H1 (cell line): Measurements from ENCODE around the gene CCL24. TPM values are rescaled to one million over a fixed set of nuclear protein-coding genes. Genes with fewer than 3 reads are reported as not detected.

Experiments used
- CTCF ChIA-PET: fragments of 300-600 bp; sonication (Branson Sonifier 250); formaldehyde crosslinking; loops from one replicate; lab custom pipeline; 2021; ENCODE audit not compliant: partially characterized antibody; lab: Charles Lee
- POLR2A ChIA-PET: fragments of 300-600 bp; sonication (Branson Sonifier 250); formaldehyde crosslinking; loops from one replicate; lab custom pipeline; 2021; ENCODE audit warnings: inconsistent platforms; ENCODE audit not compliant: partially characterized antibody; lab: Charles Lee
- DNase-seq, 2 experiments: peaks; one replicate each; pipeline versions ENCODE4 v3.0.0 to v3.0.0-alpha.2; 2010 to 2022; ENCODE audit warnings: low spot score in 2 of 2, low read depth in 1 of 2, mixed read lengths in 1 of 2
- FAIRE-seq: peaks from 2 replicates; lab custom pipeline; 2011; peaks lifted over from hg19 to GRCh38; lab: Jason Lieb, UNC
- H2AFZ ChIP-seq: 2 replicates; pipeline ENCODE4 v1.8.1; 2012; ENCODE audit warnings: low read length, inconsistent platforms
- H2AK5ac ChIP-seq: 2 replicates; pipeline ENCODE4 v1.6.1; 2013; ENCODE audit warnings: low read depth, low read length
- H2BK120ac ChIP-seq: replicated peaks from 2 replicates; pipeline ENCODE3; 2013; ENCODE audit warnings: low read depth, low read length, inconsistent platforms
- H2BK12ac ChIP-seq: 2 replicates; pipeline ENCODE4 v1.6.1; 2013; ENCODE audit warnings: low read depth, low read length
- H2BK15ac ChIP-seq: 2 replicates; pipeline ENCODE4 v1.6.1; 2013; ENCODE audit warnings: low read length
- H2BK20ac ChIP-seq: 2 replicates; pipeline ENCODE4 v1.6.1; 2013; ENCODE audit warnings: low read length
- H2BK5ac ChIP-seq: 2 replicates; pipeline ENCODE4 v1.6.1; 2013; ENCODE audit warnings: low read depth, low read length
- H3K14ac ChIP-seq: 2 replicates; pipeline ENCODE4 v1.6.1; 2013; ENCODE audit warnings: inconsistent platforms; ENCODE audit not compliant: insufficient read length
- H3K18ac ChIP-seq: 2 replicates; pipeline ENCODE4 v1.6.1; 2013; ENCODE audit warnings: low read length; ENCODE audit errors: extremely low read depth
- H3K23ac ChIP-seq: 2 replicates; pipeline ENCODE4 v1.6.1; 2013; ENCODE audit warnings: inconsistent platforms; ENCODE audit not compliant: insufficient read length
- H3K23me2 ChIP-seq: 2 replicates; pipeline ENCODE4 v1.6.1; 2013; ENCODE audit warnings: low read depth, low read length
- H3K27ac ChIP-seq: 2 replicates; pipeline ENCODE4 v1.6.1; 2011; ENCODE audit warnings: low read depth, low read length, inconsistent platforms
- H3K27me3 ChIP-seq, 4 experiments: replicated peaks in 1 of 4; 1 replicate in 1 of 4; 2 replicates in 3 of 4; pipeline versions ENCODE4 v1.6.1 to v1.8.1; 2011 to 2013; ENCODE audit warnings: low read length in 3 of 4, mild to moderate bottlenecking in 3 of 4, inconsistent platforms in 2 of 4, mixed read lengths in 2 of 4, moderate library complexity in 1 of 4; ENCODE audit not compliant: control insufficient read depth in 3 of 4, insufficient read depth in 3 of 4; ENCODE audit errors: extremely low read depth in 1 of 4
- H3K36me3 ChIP-seq, 4 experiments: 2 replicates each; pipeline versions ENCODE4 v1.6.1 to v1.8.1; 2011 to 2013; ENCODE audit warnings: mild to moderate bottlenecking in 4 of 4, low read length in 3 of 4, moderate library complexity in 2 of 4, control low read depth in 1 of 4, inconsistent platforms in 1 of 4; ENCODE audit not compliant: insufficient read depth in 4 of 4, control insufficient read depth in 2 of 4
- H3K4ac ChIP-seq: replicated peaks from 2 replicates; pipeline ENCODE3; 2013; ENCODE audit warnings: low read length, low read depth, mixed read lengths, inconsistent platforms; ENCODE audit not compliant: insufficient read length
- H3K4me1 ChIP-seq, 4 experiments: replicated peaks in 1 of 4; 1 replicate in 1 of 4; 2 replicates in 3 of 4; pipeline versions ENCODE4 v1.6.1 to v1.8.1; 2011 to 2013; ENCODE audit warnings: low read length in 3 of 4, inconsistent platforms in 2 of 4, mixed read lengths in 1 of 4; ENCODE audit not compliant: insufficient read depth in 4 of 4, control insufficient read depth in 3 of 4
- H3K4me2 ChIP-seq, 2 experiments: 2 replicates each; pipeline versions ENCODE4 v1.6.1 to v1.8.1; 2011 to 2013; ENCODE audit warnings: low read depth in 2 of 2, low read length in 2 of 2, control low read depth in 1 of 2, inconsistent platforms in 1 of 2, mild to moderate bottlenecking in 1 of 2; ENCODE audit not compliant: insufficient read depth in 1 of 2
- H3K4me3 ChIP-seq, 4 experiments: fragments of 200-600, 300-600 bp in 1 of 4; sonication (generic), shearing (Covaris generic), sonication (Bioruptor Twin) in 1 of 4; 2 replicates each; pipeline versions ENCODE4 v1.5.1 to v1.8.1; 2011 to 2016; ENCODE audit warnings: low read length in 4 of 4, low read depth in 3 of 4, control low read depth in 2 of 4, inconsistent platforms in 2 of 4, mild to moderate bottlenecking in 2 of 4, mixed read lengths in 1 of 4, moderate library complexity in 1 of 4; ENCODE audit not compliant: insufficient read depth in 2 of 4; ENCODE audit errors: extremely low read depth in 1 of 4
- H3K56ac ChIP-seq: replicated peaks from 2 replicates; pipeline ENCODE3; 2013; ENCODE audit warnings: low read depth, mild to moderate bottlenecking, mixed read lengths, low read length, inconsistent platforms; ENCODE audit not compliant: insufficient read length
- H3K79me1 ChIP-seq: 2 replicates; pipeline ENCODE4 v1.6.1; 2013; ENCODE audit warnings: low read depth, low read length, control low read depth
- H3K79me2 ChIP-seq, 2 experiments: 2 replicates each; pipeline versions ENCODE4 v1.6.1 to v1.8.1; 2012 to 2013; ENCODE audit warnings: low read length in 2 of 2, mild to moderate bottlenecking in 2 of 2, inconsistent platforms in 1 of 2; ENCODE audit not compliant: insufficient read depth in 2 of 2, control insufficient read depth in 1 of 2
- H3K9ac ChIP-seq, 4 experiments: replicated peaks in 1 of 4; 1 replicate in 1 of 4; 2 replicates in 3 of 4; pipeline versions ENCODE4 v1.6.1 to v1.8.1; 2011 to 2013; ENCODE audit warnings: low read depth in 3 of 4, low read length in 3 of 4, control low read depth in 2 of 4, mild to moderate bottlenecking in 2 of 4, moderate library complexity in 2 of 4, inconsistent platforms in 1 of 4; ENCODE audit errors: extremely low read depth in 1 of 4
- H3K9me3 ChIP-seq, 2 experiments: 2 replicates each; pipeline versions ENCODE4 v1.6.1 to v1.8.1; 2012 to 2013; ENCODE audit warnings: mild to moderate bottlenecking in 2 of 2, moderate library complexity in 2 of 2, control low read depth in 1 of 2, inconsistent platforms in 1 of 2, low read depth in 1 of 2, low read length in 1 of 2, mixed read lengths in 1 of 2; ENCODE audit not compliant: insufficient read depth in 2 of 2
- H4K20me1 ChIP-seq, 2 experiments: replicated peaks in 1 of 2; 2 replicates each; pipeline versions ENCODE3 to v1.8.1; 2011 to 2013; ENCODE audit warnings: inconsistent platforms in 2 of 2, low read length in 2 of 2, mild to moderate bottlenecking in 1 of 2; ENCODE audit not compliant: insufficient read depth in 2 of 2, control insufficient read depth in 1 of 2
- H4K5ac ChIP-seq: 2 replicates; pipeline ENCODE4 v1.6.1; 2013; ENCODE audit warnings: low read length, low read depth, mixed read lengths, inconsistent platforms; ENCODE audit not compliant: insufficient read length
- H4K8ac ChIP-seq: 2 replicates; pipeline ENCODE4 v1.8.0; 2013; ENCODE audit warnings: mild to moderate bottlenecking, moderate library complexity, low read length, inconsistent platforms; ENCODE audit not compliant: insufficient read depth; ENCODE audit errors: extremely low read depth
- H4K91ac ChIP-seq: replicated peaks from 2 replicates; pipeline ENCODE3; 2013; ENCODE audit warnings: low read length, mixed read lengths, inconsistent platforms; ENCODE audit not compliant: insufficient read length
- ASH2L ChIP-seq: fragments of 200-600, 300-600 bp; sonication (generic); IDR thresholded peaks from one replicate; pipeline ENCODE4 v1.7.1; 2017; ENCODE audit warnings: low read length
- BRCA1 ChIP-seq: IDR thresholded peaks from 2 replicates; pipeline ENCODE4 v1.6.1; 2012; ENCODE audit warnings: low read depth, low read length, improper control_type of control experiment
- E2F6 ChIP-seq: IDR thresholded peaks from 2 replicates; pipeline ENCODE4 v1.6.1; 2012; ENCODE audit warnings: inconsistent platforms
- EGR1 ChIP-seq: IDR thresholded peaks from 2 replicates; pipeline ENCODE4 v1.6.1; 2011; ENCODE audit warnings: low read depth, low read length, borderline replicate concordance
- EZH2 ChIP-seq: fragments of 200-600 bp; sonication (generic); IDR thresholded peaks from 2 replicates; pipeline ENCODE4 v1.7.1; 2012; ENCODE audit warnings: low read depth, mild to moderate bottlenecking, moderate library complexity, low read length, inconsistent platforms; ENCODE audit not compliant: severe bottlenecking
- GTF2F1 ChIP-seq: IDR thresholded peaks from 2 replicates; pipeline ENCODE4 v1.6.1; 2012; ENCODE audit warnings: low read depth, low read length, improper control_type of control experiment, borderline replicate concordance
- HDAC2 ChIP-seq, 2 experiments: fragments of 300-600 bp in 1 of 2; sonication (generic) in 1 of 2; IDR thresholded peaks; 2 replicates each; pipeline ENCODE4 v1.6.1; 2011 to 2012; ENCODE audit warnings: low read depth in 2 of 2, low read length in 2 of 2, mild to moderate bottlenecking in 2 of 2, moderate library complexity in 2 of 2, borderline replicate concordance in 1 of 2, inconsistent platforms in 1 of 2
- PHF8 ChIP-seq: fragments of 200-600 bp; sonication (generic); conservative IDR thresholded peaks from 2 replicates; pipeline ENCODE4 v1.7.1; 2012; ENCODE audit warnings: low read depth, mild to moderate bottlenecking, inconsistent platforms, low read length, moderate library complexity
- POLR2AphosphoS5 ChIP-seq: IDR thresholded peaks from 2 replicates; pipeline ENCODE4 v1.6.1; 2011; ENCODE audit warnings: low read depth, low read length
- RNF2 ChIP-seq: fragments of 200-900, 300-1000 bp; sonication (generic); IDR thresholded peaks from 2 replicates; pipeline ENCODE4 v1.7.1; 2016; ENCODE audit warnings: borderline replicate concordance, low read depth, mild to moderate bottlenecking, antibody characterized with exemption, low read length; ENCODE audit not compliant: poor library complexity, severe bottlenecking; ENCODE audit errors: missing control alignments
- SIX5 ChIP-seq: IDR thresholded peaks from 2 replicates; pipeline ENCODE4 v1.6.1; 2011; ENCODE audit warnings: mild to moderate bottlenecking, low read depth, low read length
- SP2 ChIP-seq: IDR thresholded peaks from 2 replicates; pipeline ENCODE4 v1.6.1; 2012; ENCODE audit warnings: mild to moderate bottlenecking, low read length, inconsistent platforms
- WGBS, 2 experiments: shearing (Covaris generic) in 1 of 2; methylation state at CpG; one replicate each; pipeline versions ENCODE4 v1.1.6 to v1.1.7; 2013 to 2015; ENCODE audit warnings: low lambda C conversion rate in 2 of 2, mixed read lengths in 2 of 2, inconsistent platforms in 1 of 2, low coverage in 1 of 2, missing lambda C conversion rate in 1 of 2; ENCODE audit not compliant: insufficient replicate concordance in 2 of 2, insufficient coverage in 1 of 2, insufficient read length in 1 of 2; ENCODE audit errors: extremely low coverage in 1 of 2, missing lambda C conversion rate in 1 of 2; 5-methylcytosine and 5-hydroxymethylcytosine counted together
- polyA plus RNA-seq, 7 experiments: library from polyadenylated mRNA; depleted of rRNA in 3 of 7; stranded (reverse) in 5 of 7; unstranded in 2 of 7; fragments of >200 nt in 5 of 7; fragments of 200-250 nt in 2 of 7; gene quantifications; 1 replicate in 5 of 7; 2 replicates in 1 of 7; 4 replicates in 1 of 7; pipeline versions ENCODE4 v1.2.1 to v1.2.3, GENCODE V29; 2011 to 2013; ENCODE audit warnings: missing spikeins in 2 of 7, mixed read lengths in 2 of 7
- total RNA-seq: library from RNA; stranded (reverse); fragmentation: NEBNext Ultra II Directional; extraction: Animal tissue kit (Norgen Biotek cat#: 25700); gene quantifications from 2 replicates; pipeline ENCODE4 v1.2.1, GENCODE V29; 2021

Gene CCL24
- total and polyA plus RNA-seq, 2 of the 8 experiments (the other 6 are each of a cell fraction or from before 2014, with no cell fraction given), result not detected

GRCh38 chr7:75815418-75816064 is 1.9 kb upstream of the CCL24 start:
- 90% methylated on average over 10 of the region's 10 CpGs; no CpG with 5 or more reads in 1 of the 2 experiments for WGBS, 2 experiments
- H3K4me1 ChIP-seq, result peaks cover 0 to 3% (median 0%) of the 10 kb centered on the region in 4 experiments; a peak in 2 of 7 replicates
- TF ChIP-seq SP2 (no peak), ASH2L (no peak), EGR1 (no peak), RNF2 (no peak), EZH2 (no peak), GTF2F1 (no peak), BRCA1 (no peak), POLR2AphosphoS5 (no peak), E2F6 (no peak), PHF8 (no peak), SIX5 (no peak), HDAC2 (IDR thresholded peaks at IDR 0.05; ENCODE audit: borderline replicate concordance in 1 of 2, low read depth in 2 of 2, low read length in 2 of 2) (no peak)

More at GRCh38 chr7:75815418-75816064, 1.9 kb upstream of the CCL24 start:
- Histone ChIP-seq H3K4me3 (no peak overlapping the region), H4K91ac (no peak overlapping the region), H2BK15ac (no peak overlapping the region), H2BK12ac (no peak overlapping the region), H3K18ac (no peak overlapping the region), H3K4me2 (no peak overlapping the region), H3K14ac (no peak overlapping the region), H3K4ac (no peak overlapping the region), H3K23ac (no peak overlapping the region), H3K36me3 (no peaks in the 10 kb centered on the region), H2BK5ac (no peak overlapping the region), H3K9ac (no peak overlapping the region), H4K5ac (no peak overlapping the region), H2BK120ac (peak overlapping the region; percentile 33), H4K8ac (no peak overlapping the region; the same call in 1 of the 2 replicates), H3K23me2 (peaks cover 2% of the 10 kb centered on the region; the same call in 1 of the 2 replicates), H3K9me3 (no peaks in the 10 kb centered on the region), H3K79me1 (no peaks in the 10 kb centered on the region), H2AK5ac (no peak overlapping the region), H2AFZ (no peak overlapping the region), H3K56ac (no peak overlapping the region), H3K79me2 (no peaks in the 10 kb centered on the region), H2BK20ac (no peak overlapping the region), H4K20me1 (peaks cover 0 to 1% of the 10 kb centered on the region in 2 experiments), H3K27me3 (no peaks in the 10 kb centered on the region; a peak in 2 of 7 replicates), H3K27ac (no peak overlapping the region)
- DNase-seq (no peak), FAIRE-seq (no peak)
- POLR2A ChIA-PET, result no interaction called here
- CTCF ChIA-PET, result no interaction called here
